HG02610 (cell line): ENCODE results near the gene KDM2A.

ENCODE experiments used
- ATAC-seq: cut with Tn5 transposase; IDR thresholded peaks from one replicate; pipeline ENCODE4 v1.9.1; 2021; ENCODE audit warnings: mild to moderate bottlenecking, moderate library complexity; ENCODE audit not compliant: unreplicated experiment

The KDM2A gene

DNA sequence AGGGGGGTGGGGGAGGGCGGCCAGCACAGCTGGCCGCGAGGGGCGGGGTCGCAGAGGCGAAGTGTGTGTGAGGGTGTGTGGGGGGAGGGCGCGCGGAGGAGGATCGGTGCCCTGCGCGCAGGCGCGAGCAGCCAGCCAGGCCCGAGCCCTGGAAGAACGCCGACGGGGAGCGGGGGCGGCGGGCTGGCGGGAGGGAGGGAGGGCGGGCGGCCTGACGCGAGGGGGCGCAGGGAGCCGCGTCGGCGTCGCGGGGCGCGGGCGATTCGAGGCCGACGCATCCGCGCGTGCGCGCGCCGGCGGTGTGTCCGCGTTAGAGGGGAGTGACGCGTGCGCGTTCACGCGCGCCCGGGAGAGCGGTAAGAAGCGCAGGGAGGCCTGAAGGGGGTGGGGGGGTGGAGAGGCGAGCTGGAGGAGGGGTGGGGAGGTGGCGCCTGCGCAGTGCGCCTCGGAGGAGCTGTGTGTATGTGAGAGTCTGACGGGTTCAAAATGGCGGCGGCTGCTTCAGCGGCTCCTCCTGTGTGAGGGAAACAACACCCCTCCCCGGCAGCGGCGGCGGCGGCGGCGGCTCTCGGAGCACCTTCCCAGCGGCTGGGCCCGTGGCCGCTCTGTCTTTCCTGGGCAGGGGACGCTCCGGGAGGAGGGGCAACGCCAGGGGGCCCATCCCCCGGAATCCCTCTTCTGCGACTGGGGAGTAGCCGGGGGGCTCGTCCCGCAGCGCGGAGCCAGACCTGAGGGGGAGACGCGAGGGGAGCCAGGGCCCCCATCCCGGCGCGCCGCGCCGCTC lies at the start of gene KDM2A:
Gene KDM2A (plus strand): TSS at position 463 of the 784 bp plus-strand sequence. CDS start 2,054 bp downstream, outside the sequence.
- ATAC-seq, result peak; percentile 71

DNA sequence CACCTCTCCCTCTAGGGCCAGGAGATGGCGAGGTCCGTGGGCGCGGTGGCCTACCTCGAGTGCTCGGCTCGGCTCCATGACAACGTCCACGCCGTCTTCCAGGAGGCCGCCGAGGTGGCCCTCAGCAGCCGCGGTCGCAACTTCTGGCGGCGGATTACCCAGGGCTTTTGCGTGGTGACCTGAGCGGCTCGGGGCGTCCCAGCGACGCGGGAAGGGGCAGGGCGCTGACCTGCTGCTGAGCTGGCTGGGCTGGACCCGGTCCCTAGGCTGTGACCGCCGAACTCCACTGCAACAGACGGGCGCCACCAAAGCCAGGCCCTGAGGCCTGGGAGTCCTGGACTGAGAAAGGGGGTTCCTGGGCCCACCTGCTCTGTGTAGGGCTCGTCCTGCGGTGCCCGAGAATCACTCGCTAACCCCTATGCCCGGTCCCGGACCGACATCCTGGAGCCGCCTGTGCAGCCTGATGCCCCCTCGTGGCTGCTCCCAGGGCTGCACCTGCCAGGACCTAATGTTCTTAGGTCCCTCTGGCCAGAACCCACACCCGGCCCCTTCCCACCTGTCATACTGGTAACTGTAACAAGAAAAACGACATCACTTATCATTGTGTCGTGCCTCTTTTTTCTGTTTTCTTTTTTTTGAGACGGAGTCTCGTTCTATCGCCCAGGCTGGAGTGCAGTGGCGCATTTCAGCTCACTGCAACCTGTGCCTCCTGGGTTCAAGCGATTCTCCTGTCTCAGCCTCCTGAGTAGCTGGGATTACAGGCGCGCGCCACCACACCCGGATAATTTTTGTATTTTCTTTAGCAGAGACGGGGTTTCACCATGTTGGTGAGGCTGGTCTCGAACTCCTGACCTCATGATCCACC lies 47.4 kb upstream of the KDM2A start:
- ATAC-seq, result peak; percentile 54

DNA sequence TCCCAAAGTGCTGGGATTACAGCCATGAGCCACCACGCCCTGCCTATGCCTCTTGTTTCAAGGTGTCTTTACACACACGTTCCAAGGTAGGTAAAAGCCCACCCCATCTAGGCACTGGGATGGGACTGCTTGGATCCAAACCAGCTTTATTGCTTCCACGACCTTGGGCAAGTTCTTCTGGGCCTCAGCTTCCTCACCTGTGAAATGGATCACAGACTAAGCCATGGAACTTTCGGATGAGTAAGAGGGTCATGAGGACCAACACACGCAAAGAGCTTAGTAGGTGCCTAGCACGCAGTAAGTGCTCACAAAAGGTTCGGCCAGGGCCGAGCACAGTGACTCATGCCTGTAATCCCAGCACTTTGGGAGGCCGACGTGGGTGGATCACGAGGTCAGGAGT lies 46.8 kb upstream of the KDM2A start:
- no peak for ATAC-seq

DNA sequence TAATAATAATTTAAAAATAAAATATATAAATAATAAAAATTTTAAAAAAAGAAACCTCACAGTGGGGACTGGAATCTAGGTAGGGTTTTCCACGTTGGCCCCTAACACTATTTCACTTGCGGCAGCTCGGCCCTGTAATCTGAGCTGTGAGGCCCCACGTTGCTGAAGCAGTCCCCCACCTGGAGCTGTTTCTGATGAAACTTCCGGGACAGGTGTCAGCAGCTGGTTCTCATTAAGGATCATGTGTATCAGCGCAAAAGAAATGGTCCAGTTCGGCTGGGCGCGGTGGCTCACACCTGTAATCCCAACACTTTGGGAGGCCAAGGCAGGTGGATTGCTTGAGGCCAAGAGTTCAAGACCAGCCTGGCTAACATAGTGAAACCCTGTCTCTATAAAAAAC lies 45.2 kb upstream of the KDM2A start:
- ATAC-seq, result no peak

- ATAC-seq, result no peak
Measured at GRCh38 chr11:67076202-67076601, 42.9 kb upstream of the KDM2A start.

GRCh38 chr11:67079065-67079705 lies 39.9 kb upstream of the KDM2A start:
- no peak for ATAC-seq

DNA sequence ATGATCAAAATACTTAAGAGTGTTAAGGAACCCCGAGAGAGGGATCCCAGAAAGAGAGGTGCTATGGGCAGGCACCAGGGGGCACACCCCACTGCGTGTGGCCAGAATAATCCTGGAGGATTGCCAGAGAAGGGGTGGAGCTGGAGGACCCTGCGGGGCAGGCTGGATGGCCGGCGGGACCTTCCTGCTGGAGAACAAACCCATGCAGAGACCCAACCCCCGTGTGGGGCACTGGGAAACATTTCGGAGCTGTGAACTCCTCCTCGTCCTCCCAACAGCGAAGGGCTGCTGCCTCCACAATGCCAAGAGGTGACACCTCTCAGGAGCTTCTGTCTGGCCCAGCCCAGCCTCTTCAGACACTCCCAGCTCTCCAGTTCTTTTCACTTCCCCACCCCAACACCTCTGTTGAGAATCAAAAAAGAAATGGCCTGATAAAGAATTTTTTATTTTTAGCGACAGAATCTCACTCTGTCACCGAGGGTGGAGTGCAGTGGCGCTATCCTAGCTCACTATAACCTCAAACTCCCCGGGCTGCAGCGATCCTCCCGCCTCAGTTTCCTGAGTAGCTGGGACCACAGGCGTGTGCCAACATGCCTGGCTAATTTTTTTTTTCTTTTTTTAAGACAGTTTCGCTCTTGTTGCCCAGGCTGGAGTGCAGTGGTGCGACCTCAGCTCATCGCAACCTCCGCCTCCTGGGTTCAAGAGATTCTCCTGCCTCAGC lies 36.8 kb upstream of the KDM2A start:
- no peak for ATAC-seq

DNA sequence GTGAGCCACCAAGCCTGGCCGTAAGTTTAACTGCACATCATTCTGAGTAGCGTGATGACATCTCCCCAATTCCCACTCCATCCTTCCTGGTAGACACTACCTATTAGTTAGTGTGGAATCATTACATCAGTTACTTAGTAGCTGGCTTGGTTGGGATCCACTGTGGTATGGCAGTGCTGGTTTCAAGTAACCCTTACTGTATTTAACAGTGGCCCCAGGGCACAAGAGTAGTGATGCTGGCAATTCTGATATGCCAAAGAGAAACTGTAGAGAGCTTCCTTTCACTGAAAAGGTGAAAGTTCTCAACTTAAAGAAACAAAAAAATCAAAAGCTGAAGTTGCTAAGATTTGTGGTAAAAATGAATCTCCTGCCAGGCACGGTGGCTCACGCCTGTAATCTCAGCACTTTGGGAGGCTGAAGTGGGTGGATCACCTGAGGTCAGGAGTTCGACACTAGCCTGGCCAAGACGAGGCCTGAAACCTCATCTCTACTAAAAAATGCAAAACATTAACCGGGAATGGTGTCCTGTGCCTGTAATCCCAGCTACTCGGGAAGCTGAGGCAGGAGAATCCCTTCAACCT lies 35.2 kb upstream of the KDM2A start:
- no peak for ATAC-seq

DNA sequence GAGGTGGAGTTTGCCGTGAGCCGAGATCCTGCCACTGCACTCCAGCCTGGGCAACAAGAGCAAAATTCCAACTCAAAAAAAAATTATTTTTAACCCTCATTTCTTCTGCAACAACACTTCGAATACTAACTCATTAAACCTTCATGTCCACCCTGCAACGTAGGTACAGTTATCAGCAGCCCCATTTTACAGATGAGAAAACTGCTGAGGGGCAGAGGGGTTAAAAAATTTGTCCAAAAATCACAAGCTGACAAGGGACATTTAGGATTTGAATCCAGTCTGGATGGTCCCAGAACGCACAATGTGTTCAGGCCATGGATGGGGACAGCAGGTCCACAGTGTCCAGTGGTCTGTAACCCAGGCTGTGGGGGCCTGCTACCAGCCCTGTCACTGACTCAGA lies 33.4 kb upstream of the KDM2A start:
- ATAC-seq, result no peak

- no peak for ATAC-seq
Measured at GRCh38 chr11:67090717-67091116, 28.3 kb upstream of the KDM2A start.

DNA sequence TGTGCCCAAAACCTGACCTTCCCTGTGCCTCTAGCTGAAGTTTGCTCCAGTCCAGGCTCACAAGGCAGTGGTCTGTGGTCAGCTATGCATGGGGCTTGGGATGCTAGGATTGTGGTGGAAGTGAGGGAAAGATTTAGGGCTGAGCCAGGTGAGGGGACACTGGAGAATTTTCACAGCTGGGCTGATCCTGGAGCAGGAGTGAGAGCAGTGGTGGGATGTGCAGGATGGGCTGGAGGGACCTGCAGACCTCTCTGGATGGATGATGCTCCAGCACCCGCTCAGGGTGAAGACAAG lies 23.9 kb upstream of the KDM2A start:
- ATAC-seq, result no peak

GRCh38 chr11:67098799-67099429 lies 20.1 kb upstream of the KDM2A start:
- ATAC-seq, result no peak

DNA sequence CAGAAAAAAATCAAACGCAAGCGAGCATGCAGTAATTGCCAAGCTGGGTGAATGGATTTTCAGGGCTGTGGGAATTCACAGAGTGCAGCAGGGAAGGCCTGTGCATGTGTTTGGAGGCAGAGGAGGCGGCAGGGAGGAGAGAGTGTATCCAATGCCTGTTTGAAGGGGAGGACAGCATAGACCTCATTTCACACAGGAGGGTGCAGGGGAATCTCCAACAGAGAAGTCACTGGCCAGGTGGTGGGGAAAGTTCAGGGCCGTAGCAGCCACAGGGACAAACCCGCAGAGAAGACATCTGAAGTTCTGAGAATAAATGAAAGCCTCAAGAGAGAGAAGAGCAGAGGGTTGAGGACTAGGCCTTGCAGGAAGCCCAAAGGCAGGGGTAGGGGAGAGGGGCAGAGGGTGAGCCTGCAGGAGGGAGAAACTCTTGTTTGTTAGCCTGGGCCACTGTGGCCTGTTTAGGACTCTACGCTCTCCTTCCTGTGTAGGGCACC lies 19.2 kb upstream of the KDM2A start:
- ATAC-seq, result peak; percentile 74

- no peak for ATAC-seq
Measured at GRCh38 chr11:67102664-67103063, 16.4 kb upstream of the KDM2A start.

DNA sequence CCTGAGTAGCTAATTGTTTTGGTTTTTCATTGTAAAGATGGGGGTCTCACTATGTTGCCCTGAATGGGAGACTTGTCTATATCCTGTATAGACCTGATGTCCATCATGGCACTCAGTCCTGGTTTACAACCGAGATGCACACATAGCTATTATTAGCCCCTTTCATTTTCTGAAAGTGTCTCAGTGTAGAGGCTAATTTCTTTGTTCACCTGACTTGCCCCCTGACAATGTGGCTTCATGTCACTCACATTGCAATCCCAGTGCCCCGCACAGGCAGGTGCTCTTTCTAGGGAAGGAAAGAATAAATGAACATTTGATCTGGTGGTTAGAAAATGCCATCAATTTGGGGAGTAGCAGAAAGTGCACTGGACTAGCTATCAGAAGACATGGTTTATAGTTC lies 13.1 kb upstream of the KDM2A start:
- no peak for ATAC-seq

DNA sequence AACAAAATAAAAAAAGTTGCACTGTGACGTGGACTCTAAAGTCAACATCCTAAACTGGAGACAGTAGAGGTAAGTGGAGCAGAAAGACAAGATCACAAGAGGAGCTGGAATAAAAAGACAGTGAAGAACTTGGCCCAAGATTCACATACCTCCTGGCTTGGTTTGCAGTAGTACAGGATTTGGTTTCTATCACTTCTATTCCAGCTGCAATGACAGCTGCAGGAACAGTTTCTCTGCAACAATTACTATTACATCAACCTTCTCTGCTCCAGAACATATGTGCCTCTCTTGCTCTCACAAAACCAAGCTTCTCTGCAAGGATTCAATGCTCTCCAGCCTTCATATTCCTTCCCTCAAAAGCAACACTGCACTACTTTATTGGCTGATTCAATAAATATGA lies 7.8 kb upstream of the KDM2A start:
- ATAC-seq, result no peak

GRCh38 chr11:67113231-67113721 lies 5.8 kb upstream of the KDM2A start:
- no peak for ATAC-seq

DNA sequence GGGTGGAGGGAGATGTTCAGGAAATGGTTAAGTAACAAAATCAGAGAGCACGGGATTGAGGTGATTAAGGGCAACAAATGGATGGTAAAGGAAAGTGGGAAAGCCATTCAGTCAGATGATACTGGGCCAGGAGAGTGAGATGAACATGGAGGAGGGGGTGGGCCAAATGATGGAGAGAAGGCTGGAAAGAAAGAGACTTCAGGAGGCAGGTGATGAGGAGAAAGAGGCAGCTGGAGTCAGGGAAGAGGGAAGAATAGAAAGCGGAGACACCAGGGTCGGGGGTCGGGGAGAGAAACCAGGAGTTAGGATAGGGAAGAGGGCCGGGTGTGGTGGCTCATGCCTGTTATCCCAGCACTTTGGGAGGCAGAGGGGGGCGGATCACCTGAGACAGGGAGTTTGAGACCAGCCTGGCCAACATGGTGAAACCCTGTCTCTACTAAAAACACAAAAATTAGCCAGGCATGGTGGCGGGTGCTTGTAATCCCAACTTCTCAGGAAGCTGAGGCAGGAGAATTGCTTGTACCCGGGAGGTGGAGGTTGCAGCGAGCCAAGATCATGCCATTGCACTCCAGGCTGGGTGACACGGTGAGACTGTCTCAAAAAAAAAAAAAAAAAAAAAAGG lies 4.7 kb upstream of the KDM2A start:
- no peak for ATAC-seq

- no peak for ATAC-seq
Measured at GRCh38 chr11:67116758-67117105, 2.3 kb upstream of the KDM2A start.

- no peak for ATAC-seq
Measured at GRCh38 chr11:67117176-67117575, 1.9 kb upstream of the KDM2A start.
